ENCODE results near the gene TOM1L2.
"Not testable (repeated sequence)": the region's sequence is repeated elsewhere in the genome, so short reads cannot be mapped to it uniquely, and the experiment has no call there.

The TOM1L2 gene

GRCh38 chr17:18000030-18000408 is 27.8 kb upstream of the TOM1L2 start:
- no peak for TF ChIP-seq CTCF (IDR thresholded peaks at IDR 0.05; ENCODE audit: borderline replicate concordance, extremely low read depth, low read length, poor library complexity, severe bottlenecking)
- no peak for TF ChIP-seq EZH2 (IDR thresholded peaks at IDR 0.05; ENCODE audit: borderline replicate concordance, low read depth, low read length, severe bottlenecking)
- Histone ChIP-seq H3K9me3 (ENCODE audit: insufficient read depth, low read length, severe bottlenecking) (no peaks in the 10 kb centered on the region), H3K4me3 (ENCODE audit: low read depth in 1 of 2, low read length in 2 of 2) (no peak overlapping the region), H4K20me1 (ENCODE audit: insufficient read depth, low read length) (no peaks in the 10 kb centered on the region; the same call in 1 of the 2 replicates), H3K27ac (ENCODE audit: low read length) (no peak overlapping the region), H3K27me3 (ENCODE audit: insufficient read depth, low read length, poor library complexity) (no peaks in the 10 kb centered on the region), H3K79me2 (ENCODE audit: insufficient read depth, low read length) (no peaks in the 10 kb centered on the region), H2AFZ (ENCODE audit: low read depth, low read length) (no peak overlapping the region), H3K9ac (ENCODE audit: low read depth, low read length) (no peak overlapping the region), H3K36me3 (ENCODE audit: insufficient read depth, low read length) (no peaks in the 10 kb centered on the region), H3K4me2 (ENCODE audit: insufficient read depth, low read length) (no peak overlapping the region), H3K4me1 (ENCODE audit: insufficient read depth, low read length) (no peaks in the 10 kb centered on the region)
- DNase-seq, result no peak
- no peak for ATAC-seq (ENCODE audit: insufficient read depth, low read depth)

- Histone ChIP-seq H3K79me2 (ENCODE audit: insufficient read depth, low read length) (no peaks in the 10 kb centered on the region), H3K27ac (ENCODE audit: low read length) (no peak overlapping the region), H3K9me3 (ENCODE audit: insufficient read depth, low read length, severe bottlenecking) (no peaks in the 10 kb centered on the region), H4K20me1 (ENCODE audit: insufficient read depth, low read length) (no peaks in the 10 kb centered on the region; the same call in 1 of the 2 replicates), H3K9ac (ENCODE audit: low read depth, low read length) (no peak overlapping the region), H3K27me3 (ENCODE audit: insufficient read depth, low read length, poor library complexity) (no peaks in the 10 kb centered on the region), H3K36me3 (ENCODE audit: insufficient read depth, low read length) (no peaks in the 10 kb centered on the region), H3K4me2 (ENCODE audit: insufficient read depth, low read length) (no peak overlapping the region), H3K4me1 (ENCODE audit: insufficient read depth, low read length) (no peaks in the 10 kb centered on the region), H2AFZ (ENCODE audit: low read depth, low read length) (no peak overlapping the region; the same call in 1 of the 2 replicates), H3K4me3 (ENCODE audit: low read depth in 1 of 2, low read length in 2 of 2) (no peak overlapping the region)
- no peak for DNase-seq
- TF ChIP-seq EZH2 (IDR thresholded peaks at IDR 0.05; ENCODE audit: borderline replicate concordance, low read depth, low read length, severe bottlenecking), result no peak
- 0 out of 3 replicates have a peak, but pooled peaks have one; percentile 22 for ATAC-seq (ENCODE audit: insufficient read depth, low read depth)
These were observed 27.3 kb upstream of the TOM1L2 start for GRCh38 chr17:17999364-18000029.

- no peak for DNase-seq
- no peak overlapping the region for H3K4me3 ChIP-seq (ENCODE audit: low read depth in 1 of 2, low read length in 2 of 2)
- TF ChIP-seq EZH2 (IDR thresholded peaks at IDR 0.05; ENCODE audit: borderline replicate concordance, low read depth, low read length, severe bottlenecking) (no peak), CTCF (IDR thresholded peaks at IDR 0.05; ENCODE audit: borderline replicate concordance, extremely low read depth, low read length, poor library complexity, severe bottlenecking) (no peak)
- no peaks in the 10 kb centered on the region; the same call in 1 of the 2 replicates for H4K20me1 ChIP-seq (ENCODE audit: insufficient read depth, low read length)
- no peaks in the 10 kb centered on the region for H3K36me3 ChIP-seq (ENCODE audit: insufficient read depth, low read length)
- no peak for ATAC-seq (ENCODE audit: insufficient read depth, low read depth)
- H3K9me3 ChIP-seq (ENCODE audit: insufficient read depth, low read length, severe bottlenecking), result no peaks in the 10 kb centered on the region
- H3K9ac ChIP-seq (ENCODE audit: low read depth, low read length), result no peak overlapping the region
- H3K4me2 ChIP-seq (ENCODE audit: insufficient read depth, low read length), result no peak overlapping the region
- no peak overlapping the region for H2AFZ ChIP-seq (ENCODE audit: low read depth, low read length)
- H3K27ac ChIP-seq (ENCODE audit: low read length), result no peak overlapping the region
- H3K79me2 ChIP-seq (ENCODE audit: insufficient read depth, low read length), result no peaks in the 10 kb centered on the region
- H3K4me1 ChIP-seq (ENCODE audit: insufficient read depth, low read length), result no peaks in the 10 kb centered on the region
- H3K27me3 ChIP-seq (ENCODE audit: insufficient read depth, low read length, poor library complexity), result no peaks in the 10 kb centered on the region
These were observed 26.7 kb upstream of the TOM1L2 start for GRCh38 chr17:17998934-17999333.

GRCh38 chr17:17995887-17996286 is 23.7 kb upstream of the TOM1L2 start:
- DNase-seq; ATAC-seq (ENCODE audit: insufficient read depth, low read depth); H3K36me3 ChIP-seq (ENCODE audit: insufficient read depth, low read length); H3K4me3 ChIP-seq (ENCODE audit: low read depth in 1 of 2, low read length in 2 of 2); H2AFZ ChIP-seq (ENCODE audit: low read depth, low read length); H3K4me1 ChIP-seq (ENCODE audit: insufficient read depth, low read length); H3K27ac ChIP-seq (ENCODE audit: low read length); H3K27me3 ChIP-seq (ENCODE audit: insufficient read depth, low read length, poor library complexity); H3K4me2 ChIP-seq (ENCODE audit: insufficient read depth, low read length); H4K20me1 ChIP-seq (ENCODE audit: insufficient read depth, low read length); H3K9ac ChIP-seq (ENCODE audit: low read depth, low read length); H3K9me3 ChIP-seq (ENCODE audit: insufficient read depth, low read length, severe bottlenecking); H3K79me2 ChIP-seq (ENCODE audit: insufficient read depth, low read length): not testable (repeated sequence)
